ENCODE data around the gene RBM28.

Gene RBM28

GRCh38 chr7:128350708-128351295, 7.1 kb upstream of the RBM28 start:
- TF ChIP-seq CTCF (conservative IDR thresholded peaks at IDR 0.05; ENCODE audit: low read depth, low read length), result no peak
- no peak overlapping the region for H3K4me3 ChIP-seq (ENCODE audit: low read length)

DNA sequence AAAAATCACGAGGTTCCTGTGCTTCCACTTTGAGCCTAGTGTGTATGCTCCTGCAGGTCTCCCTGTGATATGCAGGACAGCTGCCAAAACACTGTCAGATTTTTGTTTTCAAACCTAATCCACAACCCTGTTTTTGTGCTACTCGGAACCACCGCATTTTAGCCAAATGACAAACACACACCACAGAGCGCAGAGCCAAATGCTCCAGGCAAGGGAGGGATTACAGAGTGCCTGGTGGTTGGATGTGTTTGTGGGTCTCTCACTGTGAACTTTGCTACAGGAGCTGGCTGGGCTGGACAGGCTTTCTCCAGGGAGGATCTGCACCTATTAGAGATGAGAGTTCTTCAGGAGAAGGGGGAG, 5.7 kb upstream of the RBM28 start:
- DNase-seq (ENCODE audit: low read depth), result no peak
- H3K4me3 ChIP-seq (ENCODE audit: low read length), result no peak overlapping the region
- no peak for TF ChIP-seq CTCF (conservative IDR thresholded peaks at IDR 0.05; ENCODE audit: low read depth, low read length)

More at GRCh38 chr7:128350708-128351295, 7.1 kb upstream of the RBM28 start:
- DNase-seq (ENCODE audit: low read depth), result no peak

DNA sequence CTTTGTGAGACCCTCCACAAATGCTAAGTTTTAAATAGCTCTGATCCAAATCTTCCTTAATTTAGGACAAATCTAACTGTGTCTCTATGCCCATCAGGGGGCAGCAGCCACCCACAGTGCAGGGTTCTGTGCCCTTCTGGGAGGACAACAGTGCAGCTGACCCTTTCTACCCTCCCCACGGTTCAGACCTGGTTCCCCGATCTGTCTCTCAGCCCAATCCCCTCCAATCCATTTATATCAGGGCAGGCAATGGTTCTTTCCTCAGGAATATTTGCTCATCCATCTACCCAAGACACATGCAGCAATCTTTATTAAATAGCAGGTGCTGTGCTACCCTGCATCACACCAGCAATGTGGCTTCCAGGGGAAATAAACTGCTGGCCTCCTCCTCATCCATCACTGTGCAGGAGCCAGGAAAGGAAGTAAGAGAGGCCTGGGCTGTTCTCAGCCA, 4.0 kb upstream of the RBM28 start:
- peak; percentile 76 for TF ChIP-seq CTCF (conservative IDR thresholded peaks at IDR 0.05; ENCODE audit: low read depth, low read length)
- H3K4me3 ChIP-seq (ENCODE audit: low read length), result no peak overlapping the region
- DNase-seq (ENCODE audit: low read depth), result no peak

DNA sequence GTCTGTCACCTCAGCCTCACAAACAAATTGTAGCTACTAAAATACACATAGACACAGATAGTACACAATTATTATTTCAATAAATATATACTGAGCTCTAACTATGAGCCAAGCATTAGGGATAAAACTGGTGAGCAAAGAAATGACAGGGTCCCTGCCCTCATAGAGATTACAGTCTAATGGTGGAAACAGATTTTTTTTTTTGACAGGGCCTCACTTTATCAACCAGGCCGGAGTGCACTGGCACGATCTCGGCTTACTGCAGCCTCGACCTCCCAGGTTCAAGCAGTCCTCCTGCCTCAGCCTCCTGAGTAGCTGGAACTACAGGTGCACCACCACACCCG, 695 bp upstream of the RBM28 start:
- TF ChIP-seq CTCF (conservative IDR thresholded peaks at IDR 0.05; ENCODE audit: low read depth, low read length), result no peak
- no peak for DNase-seq (ENCODE audit: low read depth)
- no peak overlapping the region for H3K4me3 ChIP-seq (ENCODE audit: low read length)

DNA sequence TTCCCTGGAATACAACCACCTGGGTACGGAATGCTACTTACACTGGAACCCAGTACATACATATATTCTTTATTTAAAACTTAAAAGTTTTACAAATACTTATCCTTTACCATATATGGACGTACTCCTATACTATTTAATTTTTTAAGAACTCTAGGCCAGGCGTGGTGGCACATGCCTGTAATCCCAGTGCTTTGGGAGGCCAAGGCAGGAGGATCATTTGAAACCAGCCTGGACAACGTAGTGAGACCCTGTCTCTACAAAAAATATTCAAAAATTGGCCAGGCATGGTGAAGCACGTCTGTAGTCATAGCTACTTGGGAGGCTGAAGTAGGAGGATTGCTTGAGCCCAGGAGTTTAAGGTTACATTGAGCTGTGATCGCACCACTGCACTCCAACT, 2.0 kb downstream of the RBM28 start:
- TF ChIP-seq CTCF (conservative IDR thresholded peaks at IDR 0.05; ENCODE audit: low read depth, low read length), result no peak
- no peak overlapping the region for H3K4me3 ChIP-seq (ENCODE audit: low read length)
- DNase-seq (ENCODE audit: low read depth), result no peak

GRCh38 chr7:128335730-128336129, 8.0 kb downstream of the RBM28 start:
- no peak for TF ChIP-seq CTCF (conservative IDR thresholded peaks at IDR 0.05; ENCODE audit: low read depth, low read length)
- H3K4me3 ChIP-seq (ENCODE audit: low read length), result no peak overlapping the region
- DNase-seq (ENCODE audit: low read depth), result no peak

GRCh38 chr7:128324368-128324680, 19.4 kb downstream of the RBM28 start:
- no peak for TF ChIP-seq CTCF (conservative IDR thresholded peaks at IDR 0.05; ENCODE audit: low read depth, low read length)
- no peak overlapping the region for H3K4me3 ChIP-seq (ENCODE audit: low read length)
- no peak for DNase-seq (ENCODE audit: low read depth)

All from retinal pigment epithelial cell (primary cell).